Lung (tissue), 12 donors: ENCODE results near the gene CRTAC1. TPM values are rescaled to one million over a fixed set of nuclear protein-coding genes. Genes with fewer than 3 reads are reported as not detected.

Source experiments
- ATAC-seq: fragments of 200-7000 bp; cut with Tn5 transposase; one replicate; pipeline ENCODE4 v1.9.1; 2020; ENCODE audit warnings: moderate number of reproducible peaks; ENCODE audit not compliant: insufficient read depth, low FRiP score
- DNase-seq, 3 donors: peaks; one replicate each; pipeline ENCODE4 v3.0.0-alpha.2; 2013 to 2017
- H3K27ac ChIP-seq, 2 donors: one replicate each; pipeline ENCODE4 v1.5.1; 2013; ENCODE audit warnings: mild to moderate bottlenecking in 2 of 2, moderate library complexity in 2 of 2, control low read depth in 1 of 2, inconsistent platforms in 1 of 2, low read depth in 1 of 2, low read length in 1 of 2
- H3K27me3 ChIP-seq, 3 donors: one replicate each; pipeline ENCODE4 v1.5.1; 2013; ENCODE audit warnings: low read length in 2 of 3; ENCODE audit not compliant: control insufficient read depth in 3 of 3, insufficient read depth in 3 of 3
- H3K36me3 ChIP-seq, 4 donors: one replicate each; pipeline ENCODE4 v1.5.1; 2013; ENCODE audit warnings: low read length in 4 of 4, mild to moderate bottlenecking in 1 of 4, moderate library complexity in 1 of 4; ENCODE audit not compliant: control insufficient read depth in 4 of 4, insufficient read depth in 4 of 4
- H3K4me1 ChIP-seq, 5 donors: one replicate each; pipeline ENCODE4 v1.5.1; 2013; ENCODE audit warnings: low read length in 5 of 5, mild to moderate bottlenecking in 2 of 5, moderate library complexity in 1 of 5; ENCODE audit not compliant: control insufficient read depth in 5 of 5, insufficient read depth in 5 of 5
- H3K4me3 ChIP-seq: one replicate; pipeline ENCODE4 v1.5.1; 2013; ENCODE audit warnings: mild to moderate bottlenecking, control low read depth, moderate library complexity
- H3K9ac ChIP-seq, 2 donors: one replicate each; pipeline ENCODE4 v1.5.1; 2013; ENCODE audit warnings: low read length in 2 of 2, control low read depth in 1 of 2; ENCODE audit not compliant: insufficient read depth in 1 of 2
- H3K9me3 ChIP-seq, 4 donors: one replicate each; pipeline ENCODE4 v1.5.1; 2013; ENCODE audit warnings: low read length in 3 of 4, mild to moderate bottlenecking in 1 of 4, moderate library complexity in 1 of 4; ENCODE audit not compliant: control insufficient read depth in 4 of 4, insufficient read depth in 3 of 4
- WGBS, 2 donors: extraction: QIAGEN DNeasy Blood & Tissue Kit; methylation state at CpG; one replicate each; pipeline ENCODE4 v1.1.7; 2013; 5-methylcytosine and 5-hydroxymethylcytosine counted together
- polyA plus RNA-seq, 2 donors: library from polyadenylated mRNA; stranded (reverse); fragments of 200-250 nt; gene quantifications; one replicate each; pipeline ENCODE4 v1.2.1, GENCODE V29; 2013
- total RNA-seq, 2 donors: library from RNA; depleted of rRNA in 1 of 2; stranded (reverse); fragments of >200 nt in 1 of 2; gene quantifications; one replicate each; pipeline ENCODE4 v1.2.1, GENCODE V29; 2014 to 2021
- TF ChIP-seq, protein P1 (sequence below): IDR thresholded peaks from 2 replicates; pipeline ENCODE4 v1.5.1; 2012; ENCODE audit warnings: mild to moderate bottlenecking; ENCODE audit errors: control extremely low read depth, extremely low read depth
- donor health status: control.
- donor health status: control.
- donor health status: Bipolar disorder and iron deficiency.
- donor health status: healthy.
- donor health status: DM: yes; HTN: yes; CAD: no.

The CRTAC1 gene
- total and polyA plus RNA-seq, 4 donors = 45.8 to 82.4 (median 54.3) TPM

DNA sequence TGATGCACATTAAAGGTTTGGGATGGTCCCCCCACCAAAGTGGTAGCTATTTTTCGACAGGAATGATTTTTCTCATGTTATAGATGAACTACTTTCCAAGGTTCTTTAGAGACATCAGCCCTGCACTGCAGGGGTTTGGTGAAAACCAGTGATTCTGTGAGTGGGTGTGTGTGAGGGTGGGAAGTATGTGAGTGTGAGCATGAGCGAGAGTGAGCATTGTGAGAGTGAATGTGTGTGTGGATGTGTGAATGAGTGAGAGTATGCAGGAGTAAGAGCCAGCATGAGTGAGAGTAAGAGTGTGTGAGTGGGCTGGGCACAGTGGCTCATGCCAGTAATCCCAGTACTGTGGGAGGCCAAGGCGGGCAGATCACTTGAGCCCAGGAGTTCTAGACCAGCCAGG is 105.7 kb downstream of the CRTAC1 start:
- Histone ChIP-seq H3K27ac (no peak overlapping the region), H3K36me3 (no peaks in the 10 kb centered on the region), H3K9me3 (no peaks in the 10 kb centered on the region), H3K27me3 (peaks cover 0 to 24% (median 7%) of the 10 kb centered on the region in 3 donors), H3K4me1 (no peaks in the 10 kb centered on the region), H3K4me3 (no peak overlapping the region), H3K9ac (no peak overlapping the region)
- 76 to 84% methylated on average over 3 of the region's 3 CpGs for WGBS, 2 donors
- DNase-seq (no peak), ATAC-seq (no peak)
- TF ChIP-seq, protein P1, sequence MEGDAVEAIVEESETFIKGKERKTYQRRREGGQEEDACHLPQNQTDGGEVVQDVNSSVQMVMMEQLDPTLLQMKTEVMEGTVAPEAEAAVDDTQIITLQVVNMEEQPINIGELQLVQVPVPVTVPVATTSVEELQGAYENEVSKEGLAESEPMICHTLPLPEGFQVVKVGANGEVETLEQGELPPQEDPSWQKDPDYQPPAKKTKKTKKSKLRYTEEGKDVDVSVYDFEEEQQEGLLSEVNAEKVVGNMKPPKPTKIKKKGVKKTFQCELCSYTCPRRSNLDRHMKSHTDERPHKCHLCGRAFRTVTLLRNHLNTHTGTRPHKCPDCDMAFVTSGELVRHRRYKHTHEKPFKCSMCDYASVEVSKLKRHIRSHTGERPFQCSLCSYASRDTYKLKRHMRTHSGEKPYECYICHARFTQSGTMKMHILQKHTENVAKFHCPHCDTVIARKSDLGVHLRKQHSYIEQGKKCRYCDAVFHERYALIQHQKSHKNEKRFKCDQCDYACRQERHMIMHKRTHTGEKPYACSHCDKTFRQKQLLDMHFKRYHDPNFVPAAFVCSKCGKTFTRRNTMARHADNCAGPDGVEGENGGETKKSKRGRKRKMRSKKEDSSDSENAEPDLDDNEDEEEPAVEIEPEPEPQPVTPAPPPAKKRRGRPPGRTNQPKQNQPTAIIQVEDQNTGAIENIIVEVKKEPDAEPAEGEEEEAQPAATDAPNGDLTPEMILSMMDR = no peak

DNA sequence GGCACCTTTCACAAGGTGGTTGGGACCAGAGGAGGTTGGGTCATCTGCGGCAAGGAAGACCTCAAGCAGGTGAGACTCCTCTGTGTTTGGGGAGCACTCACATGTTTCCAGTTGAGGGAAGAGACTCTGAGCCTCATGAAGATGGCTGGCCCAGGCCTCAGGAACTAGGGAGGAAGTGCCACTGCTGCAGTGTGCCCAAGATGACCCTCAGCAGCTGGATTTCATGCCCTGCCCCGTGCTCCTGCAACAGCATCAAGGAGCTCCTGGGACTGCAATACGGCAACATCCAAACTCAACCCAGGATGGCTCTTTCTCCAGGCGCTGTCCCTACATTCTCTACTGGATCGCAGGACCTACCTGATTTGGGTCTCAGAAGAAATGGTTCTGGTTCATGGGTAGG is 106.9 kb downstream of the CRTAC1 start:
- Histone ChIP-seq H3K27me3 (peaks cover 0 to 12% (median 2%) of the 10 kb centered on the region in 3 donors), H3K4me1 (no peaks in the 10 kb centered on the region), H3K27ac (no peak overlapping the region), H3K36me3 (no peaks in the 10 kb centered on the region), H3K9ac (no peak overlapping the region), H3K9me3 (no peaks in the 10 kb centered on the region), H3K4me3 (no peak overlapping the region)
- ATAC-seq (no peak), DNase-seq (no peak)
- TF ChIP-seq, protein P1 = no peak
- 92 to 96% methylated on average over 5 of the region's 5 CpGs for WGBS, 2 donors

DNA sequence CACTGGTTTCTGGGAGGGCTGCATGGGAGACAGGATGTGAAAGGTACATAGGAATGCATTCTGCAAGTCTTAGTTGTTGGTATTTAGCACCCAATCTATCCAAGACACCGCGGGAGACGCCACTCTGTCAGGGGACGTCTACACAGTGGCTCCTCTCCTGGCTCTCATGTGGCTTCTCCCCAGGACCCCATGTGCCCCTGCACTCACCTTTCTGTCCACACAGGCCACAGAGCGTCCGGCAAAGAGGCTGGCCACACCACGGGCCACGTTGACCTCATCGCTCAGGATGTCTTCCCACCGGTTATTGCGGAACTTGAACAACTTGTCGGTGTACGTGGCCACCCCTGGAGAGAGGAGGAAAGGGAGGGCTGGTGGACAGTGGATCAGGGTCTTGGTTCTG is 107.4 kb downstream of the CRTAC1 start:
- 90 to 94% methylated on average over 13 of the region's 13 CpGs for WGBS, 2 donors
- TF ChIP-seq, protein P1 = no peak
- Histone ChIP-seq H3K9me3 (no peaks in the 10 kb centered on the region), H3K27ac (no peak overlapping the region), H3K4me1 (no peaks in the 10 kb centered on the region), H3K9ac (no peak overlapping the region), H3K4me3 (no peak overlapping the region), H3K36me3 (no peaks in the 10 kb centered on the region), H3K27me3 (peaks cover 0 to 12% (median 2%) of the 10 kb centered on the region in 3 donors)
- no peak for ATAC-seq
- DNase-seq = no peak
